OCI-LY1 (cell line): ENCODE measurements around the gene ALOX5AP.

ENCODE experiments used
- H2AFZ ChIP-seq: fragments of 200-600 bp; sonication (generic), shearing (Covaris generic); 2 replicates; pipeline ENCODE4 v1.6.0; 2014; ENCODE audit warnings: antibody characterized with exemption, mild to moderate bottlenecking, low read length
- H3F3A ChIP-seq: fragments of 200-600 bp; sonication (generic), shearing (Covaris generic); 2 replicates; pipeline ENCODE4 v1.6.0; 2014; ENCODE audit warnings: mild to moderate bottlenecking, antibody characterized with exemption, low read length, moderate library complexity; ENCODE audit not compliant: insufficient read depth
- H3K27ac ChIP-seq: fragments of 200-600 bp; sonication (generic); 2 replicates; pipeline ENCODE4 v1.5.1; 2014; ENCODE audit warnings: low read length, mixed run types, mild to moderate bottlenecking, low read depth; ENCODE audit not compliant: poor library complexity, severe bottlenecking
- H3K27me3 ChIP-seq: fragments of 200-600 bp; sonication (generic); 2 replicates; pipeline ENCODE4 v1.6.0; 2014; ENCODE audit warnings: antibody characterized with exemption, mild to moderate bottlenecking, low read length, moderate library complexity; ENCODE audit not compliant: insufficient read depth
- H3K36me3 ChIP-seq: fragments of 200-600 bp; sonication (generic); 2 replicates; pipeline ENCODE4 v1.6.1; 2014; ENCODE audit warnings: mild to moderate bottlenecking, antibody characterized with exemption, low read length, moderate library complexity, mixed read lengths; ENCODE audit not compliant: insufficient read depth
- H3K4me1 ChIP-seq: fragments of 200-600 bp; sonication (generic); 2 replicates; pipeline ENCODE4 v1.5.1; 2014; ENCODE audit warnings: mild to moderate bottlenecking, low read length, moderate library complexity; ENCODE audit not compliant: insufficient read depth, severe bottlenecking
- H3K4me2 ChIP-seq: fragments of 200-600 bp; sonication (generic), shearing (Covaris generic); 2 replicates; pipeline ENCODE4 v1.6.1; 2014; ENCODE audit warnings: low read length
- H3K4me3 ChIP-seq: fragments of 200-600 bp; sonication (generic); 2 replicates; pipeline ENCODE4 v1.5.1; 2014; ENCODE audit warnings: low read length, low read depth, mild to moderate bottlenecking, mixed read lengths; ENCODE audit not compliant: poor library complexity, severe bottlenecking
- H3K79me2 ChIP-seq: fragments of 200-600 bp; shearing (Covaris generic); 2 replicates; pipeline ENCODE4 v1.6.1; 2016; ENCODE audit warnings: mixed run types, low read length, mixed read lengths; ENCODE audit not compliant: insufficient read depth
- H3K9ac ChIP-seq: fragments of 200-600 bp; sonication (generic), shearing (Covaris generic); 2 replicates; pipeline ENCODE4 v1.6.1; 2014; ENCODE audit warnings: mild to moderate bottlenecking, low read length, mixed read lengths
- H3K9me2 ChIP-seq: fragments of 200-600 bp; sonication (generic), shearing (Covaris generic); 2 replicates; pipeline ENCODE4 v1.6.1; 2014; ENCODE audit warnings: low read depth, mild to moderate bottlenecking, low read length, mixed read lengths
- H3K9me3 ChIP-seq: fragments of 200-600 bp; shearing (Covaris generic); 2 replicates; pipeline ENCODE4 v1.6.1; 2014; ENCODE audit warnings: low read length, mixed read lengths
- H4K20me1 ChIP-seq: fragments of 200-600 bp; sonication (generic), shearing (Covaris generic); 2 replicates; pipeline ENCODE4 v1.6.0; 2016; ENCODE audit warnings: mild to moderate bottlenecking, low read length; ENCODE audit not compliant: insufficient read depth
- CTCF ChIP-seq: fragments of 200-600 bp; sonication (generic), shearing (Covaris generic); IDR thresholded peaks from 2 replicates; pipeline ENCODE4 v1.5.1; 2017; ENCODE audit warnings: mild to moderate bottlenecking, antibody characterized with exemption, low read length, moderate library complexity, mixed read lengths
- EZH2 ChIP-seq: fragments of 200-600 bp; sonication (generic), shearing (Covaris generic); IDR thresholded peaks from 2 replicates; pipeline ENCODE4 v1.8.0; 2017; ENCODE audit warnings: borderline replicate concordance, mixed run types, mild to moderate bottlenecking, antibody characterized with exemption, low read length, moderate library complexity, mixed read lengths

ALOX5AP gene

GRCh38 chr13:30773561-30773960, 38.2 kb downstream of the ALOX5AP start:
- H3K36me3 ChIP-seq: no peaks in the 10 kb centered on the region
- no peak overlapping the region for H3K4me2 ChIP-seq
- H4K20me1 ChIP-seq: no peaks in the 10 kb centered on the region
- H3K4me1 ChIP-seq: no peaks in the 10 kb centered on the region
- H3F3A ChIP-seq: no peaks in the 10 kb centered on the region
- H3K9me2 ChIP-seq: no peaks in the 10 kb centered on the region
- no peaks in the 10 kb centered on the region for H3K27me3 ChIP-seq
- H3K9me3 ChIP-seq: no peaks in the 10 kb centered on the region
- H2AFZ ChIP-seq: no peak overlapping the region
- no peak overlapping the region for H3K9ac ChIP-seq
- no peak overlapping the region for H3K4me3 ChIP-seq
- no peak overlapping the region for H3K27ac ChIP-seq
- no peaks in the 10 kb centered on the region for H3K79me2 ChIP-seq
- TF ChIP-seq CTCF (no peak), EZH2 (no peak)

- TF ChIP-seq CTCF: no peak
- TF ChIP-seq EZH2: no peak
- no peak overlapping the region for H2AFZ ChIP-seq
Measured at GRCh38 chr13:30774214-30774730, 38.9 kb downstream of the ALOX5AP start.

GRCh38 chr13:30776661-30777060, 41.3 kb downstream of the ALOX5AP start:
- no peaks in the 10 kb centered on the region for H3K27me3 ChIP-seq

More at GRCh38 chr13:30774214-30774730, 38.9 kb downstream of the ALOX5AP start:
- no peaks in the 10 kb centered on the region for H3K27me3 ChIP-seq
- no peak overlapping the region for H3K9ac ChIP-seq
- no peaks in the 10 kb centered on the region for H4K20me1 ChIP-seq
- H3K9me3 ChIP-seq: no peaks in the 10 kb centered on the region
- H3F3A ChIP-seq: no peaks in the 10 kb centered on the region
- no peak overlapping the region for H3K4me2 ChIP-seq
- no peaks in the 10 kb centered on the region for H3K36me3 ChIP-seq
- no peaks in the 10 kb centered on the region for H3K9me2 ChIP-seq
- H3K27ac ChIP-seq: no peak overlapping the region
- H3K4me1 ChIP-seq: no peaks in the 10 kb centered on the region
- no peak overlapping the region for H3K4me3 ChIP-seq
- H3K79me2 ChIP-seq: no peaks in the 10 kb centered on the region

More at GRCh38 chr13:30776661-30777060, 41.3 kb downstream of the ALOX5AP start:
- no peak overlapping the region for H3K4me2 ChIP-seq
- H3F3A ChIP-seq: no peaks in the 10 kb centered on the region
- H4K20me1 ChIP-seq: no peaks in the 10 kb centered on the region
- no peaks in the 10 kb centered on the region for H3K36me3 ChIP-seq
- H3K27ac ChIP-seq: no peak overlapping the region
- H3K4me3 ChIP-seq: no peak overlapping the region
- H3K9me3 ChIP-seq: no peaks in the 10 kb centered on the region
- TF ChIP-seq EZH2 (no peak), CTCF (no peak)
- no peaks in the 10 kb centered on the region for H3K4me1 ChIP-seq
- H3K79me2 ChIP-seq: no peaks in the 10 kb centered on the region
- H3K9me2 ChIP-seq: no peaks in the 10 kb centered on the region
- H2AFZ ChIP-seq: no peak overlapping the region
- H3K9ac ChIP-seq: no peak overlapping the region
